Fibroblast of mammary gland (primary cell): ENCODE data around the gene ATP9A.
"Not testable (repeated sequence)": the region's sequence is repeated elsewhere in the genome, so short reads cannot be mapped to it uniquely, and the experiment has no call there.

Experiments
- DNase-seq: peaks from one replicate; pipeline ENCODE4 v3.0.0-alpha.2; 2010; ENCODE audit warnings: low read depth
- H3K4me3 ChIP-seq: 2 replicates; pipeline ENCODE4 v1.5.1; 2011; ENCODE audit warnings: low read depth, mild to moderate bottlenecking, low read length, moderate library complexity; ENCODE audit not compliant: control insufficient read depth
- TF ChIP-seq, protein P1 (sequence below): conservative IDR thresholded peaks from 2 replicates; pipeline ENCODE4 v1.5.1; 2011; ENCODE audit warnings: low read depth, low read length, inconsistent platforms; ENCODE audit not compliant: control insufficient read depth, insufficient read depth

The ATP9A gene, protein sequence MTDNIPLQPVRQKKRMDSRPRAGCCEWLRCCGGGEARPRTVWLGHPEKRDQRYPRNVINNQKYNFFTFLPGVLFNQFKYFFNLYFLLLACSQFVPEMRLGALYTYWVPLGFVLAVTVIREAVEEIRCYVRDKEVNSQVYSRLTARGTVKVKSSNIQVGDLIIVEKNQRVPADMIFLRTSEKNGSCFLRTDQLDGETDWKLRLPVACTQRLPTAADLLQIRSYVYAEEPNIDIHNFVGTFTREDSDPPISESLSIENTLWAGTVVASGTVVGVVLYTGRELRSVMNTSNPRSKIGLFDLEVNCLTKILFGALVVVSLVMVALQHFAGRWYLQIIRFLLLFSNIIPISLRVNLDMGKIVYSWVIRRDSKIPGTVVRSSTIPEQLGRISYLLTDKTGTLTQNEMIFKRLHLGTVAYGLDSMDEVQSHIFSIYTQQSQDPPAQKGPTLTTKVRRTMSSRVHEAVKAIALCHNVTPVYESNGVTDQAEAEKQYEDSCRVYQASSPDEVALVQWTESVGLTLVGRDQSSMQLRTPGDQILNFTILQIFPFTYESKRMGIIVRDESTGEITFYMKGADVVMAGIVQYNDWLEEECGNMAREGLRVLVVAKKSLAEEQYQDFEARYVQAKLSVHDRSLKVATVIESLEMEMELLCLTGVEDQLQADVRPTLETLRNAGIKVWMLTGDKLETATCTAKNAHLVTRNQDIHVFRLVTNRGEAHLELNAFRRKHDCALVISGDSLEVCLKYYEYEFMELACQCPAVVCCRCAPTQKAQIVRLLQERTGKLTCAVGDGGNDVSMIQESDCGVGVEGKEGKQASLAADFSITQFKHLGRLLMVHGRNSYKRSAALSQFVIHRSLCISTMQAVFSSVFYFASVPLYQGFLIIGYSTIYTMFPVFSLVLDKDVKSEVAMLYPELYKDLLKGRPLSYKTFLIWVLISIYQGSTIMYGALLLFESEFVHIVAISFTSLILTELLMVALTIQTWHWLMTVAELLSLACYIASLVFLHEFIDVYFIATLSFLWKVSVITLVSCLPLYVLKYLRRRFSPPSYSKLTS

DNA sequence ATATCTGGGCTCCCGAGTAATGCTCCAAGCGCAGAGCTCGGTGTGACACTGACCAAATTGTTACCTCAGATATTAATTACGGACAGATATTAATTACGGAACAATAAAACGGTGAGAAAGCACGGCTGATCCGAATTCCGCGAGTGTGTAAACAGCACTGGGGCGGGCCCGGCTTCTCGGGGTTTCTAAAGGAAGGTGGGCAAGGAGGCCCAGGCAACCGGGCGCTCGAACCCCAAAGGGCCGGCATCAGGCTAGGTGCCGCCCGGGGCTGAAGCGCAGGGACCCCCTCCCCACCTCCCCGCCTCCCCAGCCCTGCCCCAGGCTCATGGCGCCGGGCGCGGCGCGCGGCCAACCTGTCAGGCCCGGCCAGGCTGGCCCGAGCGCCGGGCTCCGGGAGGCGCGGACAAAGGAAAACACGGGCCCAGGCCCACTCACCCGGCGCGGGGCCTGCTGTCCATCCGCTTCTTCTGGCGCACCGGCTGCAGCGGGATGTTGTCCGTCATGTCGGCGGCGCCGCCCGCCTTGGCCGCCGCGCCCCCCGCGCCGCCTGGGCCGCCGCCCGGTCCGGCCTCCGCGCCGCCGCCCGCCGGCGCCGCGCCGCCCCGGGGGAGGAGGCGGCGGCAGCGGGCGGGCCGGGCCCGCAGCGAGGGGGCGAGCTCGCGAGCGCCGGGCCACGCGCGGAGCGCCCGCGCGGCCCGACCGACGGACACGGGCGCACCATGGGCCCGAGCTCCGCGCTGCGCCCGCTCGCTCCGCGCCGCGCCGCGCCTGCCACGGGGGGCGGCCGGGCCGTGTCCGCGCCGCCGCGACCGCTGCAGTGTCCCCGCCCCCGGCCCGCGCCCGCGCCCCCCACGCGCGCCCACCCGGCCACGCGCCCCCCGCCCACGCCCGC lies at the start of gene ATP9A:
Gene ATP9A (minus strand): TSS at position 524 of the 892 bp plus-strand sequence. CDS start 21 bp downstream, at position 503.
- H3K4me3 ChIP-seq, result peak within 1 kb of the TSS; percentile 48
- DNase-seq, result no peak
- TF ChIP-seq, protein P1, sequence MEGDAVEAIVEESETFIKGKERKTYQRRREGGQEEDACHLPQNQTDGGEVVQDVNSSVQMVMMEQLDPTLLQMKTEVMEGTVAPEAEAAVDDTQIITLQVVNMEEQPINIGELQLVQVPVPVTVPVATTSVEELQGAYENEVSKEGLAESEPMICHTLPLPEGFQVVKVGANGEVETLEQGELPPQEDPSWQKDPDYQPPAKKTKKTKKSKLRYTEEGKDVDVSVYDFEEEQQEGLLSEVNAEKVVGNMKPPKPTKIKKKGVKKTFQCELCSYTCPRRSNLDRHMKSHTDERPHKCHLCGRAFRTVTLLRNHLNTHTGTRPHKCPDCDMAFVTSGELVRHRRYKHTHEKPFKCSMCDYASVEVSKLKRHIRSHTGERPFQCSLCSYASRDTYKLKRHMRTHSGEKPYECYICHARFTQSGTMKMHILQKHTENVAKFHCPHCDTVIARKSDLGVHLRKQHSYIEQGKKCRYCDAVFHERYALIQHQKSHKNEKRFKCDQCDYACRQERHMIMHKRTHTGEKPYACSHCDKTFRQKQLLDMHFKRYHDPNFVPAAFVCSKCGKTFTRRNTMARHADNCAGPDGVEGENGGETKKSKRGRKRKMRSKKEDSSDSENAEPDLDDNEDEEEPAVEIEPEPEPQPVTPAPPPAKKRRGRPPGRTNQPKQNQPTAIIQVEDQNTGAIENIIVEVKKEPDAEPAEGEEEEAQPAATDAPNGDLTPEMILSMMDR, result no peak

DNA sequence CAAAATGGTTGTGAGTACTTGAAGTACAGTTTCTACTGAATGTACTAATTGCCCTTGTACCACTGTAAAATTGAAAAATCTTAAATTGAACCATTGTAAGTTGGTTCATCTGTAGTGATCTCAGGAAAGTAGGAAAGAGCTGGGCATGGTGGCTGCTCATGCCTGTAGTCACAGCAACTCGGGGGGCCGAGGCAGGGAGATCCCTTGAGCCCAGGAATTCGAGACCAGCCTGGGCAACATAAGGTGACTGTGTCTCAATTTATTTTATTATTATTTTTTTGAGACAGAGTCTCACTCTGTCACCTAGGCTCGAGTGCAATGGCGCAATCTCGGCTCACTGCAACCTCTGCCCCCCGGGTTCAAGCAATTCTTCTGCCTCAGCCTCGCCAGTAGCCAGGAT lies 48.7 kb upstream of the ATP9A start:
- DNase-seq, H3K4me3 ChIP-seq: not testable (repeated sequence)

DNA sequence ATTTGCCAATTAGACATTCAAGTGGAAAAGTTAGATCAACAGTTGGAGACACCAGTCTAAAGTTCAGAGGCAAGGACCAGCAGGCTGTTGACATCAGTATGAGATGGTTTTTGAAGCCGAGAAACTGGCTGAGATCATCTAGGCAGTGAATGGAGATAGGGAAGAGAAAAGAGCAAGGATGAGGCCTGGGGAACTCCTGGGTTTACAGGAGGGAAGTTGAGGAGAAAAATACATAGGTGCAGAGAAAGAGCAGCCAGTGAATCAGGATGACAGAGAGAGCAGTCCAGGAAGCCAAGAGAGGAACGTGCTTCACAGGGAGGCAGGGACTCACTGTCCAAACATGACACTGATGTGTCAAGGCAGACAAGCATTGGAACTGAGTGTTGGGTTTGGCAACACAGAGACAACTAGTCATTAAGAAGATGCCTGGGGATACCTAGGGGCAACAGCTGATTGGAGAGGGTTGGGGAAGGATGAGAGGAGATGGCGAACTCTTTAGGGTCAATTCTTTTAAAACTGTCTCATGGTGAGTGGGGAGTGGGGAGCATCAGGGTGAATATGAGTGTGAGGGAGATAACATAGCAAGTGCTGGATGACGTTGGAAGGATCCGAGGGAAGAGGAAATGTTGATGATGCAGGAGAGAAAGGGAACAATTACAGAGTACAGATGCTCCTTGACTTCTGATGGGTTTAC lies 47.3 kb upstream of the ATP9A start:
- TF ChIP-seq, protein P1, result no peak
- no peak overlapping the region for H3K4me3 ChIP-seq
- no peak for DNase-seq

DNA sequence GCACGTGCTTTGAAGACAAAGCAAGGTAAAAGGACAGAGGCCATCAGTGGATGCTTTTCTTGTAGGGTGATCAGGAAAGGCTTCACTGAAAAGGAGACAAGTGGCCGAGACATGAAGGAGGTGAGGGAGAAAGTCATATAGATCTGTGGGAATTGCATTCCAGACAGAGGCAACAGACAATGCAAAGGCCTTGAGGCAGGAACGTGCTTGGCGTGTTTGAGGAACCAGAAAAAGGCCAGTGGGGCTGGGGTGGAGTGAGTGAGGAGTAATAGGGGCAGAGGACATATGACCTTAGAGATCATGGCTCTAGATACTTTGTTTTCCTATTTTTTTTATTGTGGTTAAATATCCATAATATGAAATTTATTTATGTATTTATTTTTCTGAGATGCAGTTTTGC lies 44.7 kb upstream of the ATP9A start:
- no peak overlapping the region for H3K4me3 ChIP-seq
- DNase-seq, result no peak
- TF ChIP-seq, protein P1, result no peak

DNA sequence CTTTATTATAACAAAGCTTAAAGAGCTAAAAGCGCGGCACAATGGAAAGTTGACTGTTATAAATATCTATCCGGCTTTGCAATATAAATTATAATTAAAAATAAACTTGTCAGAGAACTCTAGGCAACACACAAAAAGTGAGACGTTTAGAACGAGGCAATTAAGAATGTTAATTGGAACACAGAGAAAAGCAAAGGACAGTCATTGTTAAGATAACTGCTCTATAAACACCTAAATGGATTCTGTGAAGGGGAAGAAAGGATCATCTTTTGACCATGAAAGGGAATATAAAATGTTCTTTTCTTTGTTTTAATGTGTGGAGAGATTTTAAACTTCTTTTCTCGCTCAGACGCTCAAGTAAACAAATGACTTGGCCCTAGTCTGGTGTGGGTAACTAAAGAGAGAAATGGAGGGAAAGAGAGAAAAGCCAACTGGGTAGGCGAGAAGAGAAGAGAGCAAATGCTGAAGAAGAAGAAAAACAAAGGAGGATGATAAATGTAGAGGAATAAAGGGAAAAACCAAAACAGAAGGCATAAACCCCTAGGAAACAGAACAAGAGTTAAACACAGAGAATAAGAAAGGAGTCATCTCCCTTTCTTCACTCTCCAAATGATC lies 43.4 kb upstream of the ATP9A start:
- TF ChIP-seq, protein P1, result no peak
- no peak overlapping the region for H3K4me3 ChIP-seq
- no peak for DNase-seq

DNA sequence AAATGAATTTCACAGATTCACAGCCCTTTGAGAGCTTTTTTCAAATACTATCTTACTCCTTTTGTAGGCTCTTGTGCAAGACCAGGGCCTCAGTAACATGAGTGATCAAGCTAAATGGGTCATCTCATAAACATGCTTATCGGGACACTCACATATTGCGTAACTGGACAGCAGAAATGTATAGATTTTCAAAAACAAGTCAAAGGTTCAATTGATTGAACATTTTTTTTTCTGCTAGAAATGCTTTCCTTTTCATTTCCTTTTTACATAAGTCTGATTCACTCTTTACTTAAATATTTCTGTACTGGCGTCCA lies 42.8 kb upstream of the ATP9A start:
- TF ChIP-seq, protein P1, result no peak

More for the DNA sequence above, 42.8 kb upstream of the ATP9A start:
- H3K4me3 ChIP-seq, result no peak overlapping the region
- DNase-seq, result peak; percentile 56
